GM18511 (cell line): Measurements from ENCODE around the gene MYL10.

Source experiments
- ATAC-seq: cut with Tn5 transposase; IDR thresholded peaks from one replicate; pipeline ENCODE4 v1.9.1; 2021; ENCODE audit warnings: mild to moderate bottlenecking, moderate library complexity; ENCODE audit not compliant: unreplicated experiment

Gene MYL10

GRCh38 chr7:101578552-101578951, 50.5 kb downstream of the MYL10 start:
- ATAC-seq: no peak

- ATAC-seq: no peak
These were observed 52.1 kb downstream of the MYL10 start for GRCh38 chr7:101576998-101577397.

- ATAC-seq: no peak
These were observed 53.4 kb downstream of the MYL10 start for GRCh38 chr7:101575721-101576120.

DNA sequence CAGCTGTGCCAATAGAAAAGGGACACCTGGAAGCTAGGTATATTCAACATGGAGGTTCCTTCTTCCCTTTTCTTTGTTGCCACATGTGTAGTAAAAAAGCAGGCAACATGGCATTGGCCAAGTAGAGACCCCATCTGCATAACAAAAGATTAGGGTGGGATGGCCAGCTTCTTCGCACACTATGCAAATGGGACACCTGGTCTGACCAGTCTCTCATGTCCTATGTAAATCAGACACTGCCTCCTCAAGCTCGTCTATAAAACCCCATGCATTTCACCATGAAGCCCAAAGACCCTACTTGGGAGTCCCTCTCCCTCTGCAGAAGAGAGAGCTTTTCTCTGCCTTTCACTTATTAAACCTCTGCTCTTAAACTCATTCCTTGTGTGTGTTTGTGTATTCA, 53.9 kb downstream of the MYL10 start:
- no peak for ATAC-seq

DNA sequence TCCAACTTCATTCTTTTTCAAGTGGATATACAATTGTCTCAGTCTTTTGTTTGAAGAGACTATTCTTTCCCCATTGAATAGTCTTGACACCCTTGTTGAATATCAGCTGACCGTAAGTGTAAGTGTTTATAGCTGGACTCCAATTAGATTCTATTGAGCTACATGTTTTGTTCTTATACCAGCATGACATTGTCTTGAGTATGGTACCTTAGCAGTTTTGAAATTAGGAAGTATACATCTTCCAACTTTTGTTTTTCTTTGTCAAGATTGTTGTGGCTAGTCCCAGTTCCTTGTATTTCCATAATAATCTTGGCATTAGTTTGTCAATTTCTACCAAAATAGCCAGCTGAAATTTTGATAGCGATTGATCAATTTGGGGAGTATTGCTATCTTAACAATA, 56.9 kb downstream of the MYL10 start:
- no peak for ATAC-seq

- ATAC-seq: no peak
These were observed 61.9 kb downstream of the MYL10 start for GRCh38 chr7:101567230-101567629.

DNA sequence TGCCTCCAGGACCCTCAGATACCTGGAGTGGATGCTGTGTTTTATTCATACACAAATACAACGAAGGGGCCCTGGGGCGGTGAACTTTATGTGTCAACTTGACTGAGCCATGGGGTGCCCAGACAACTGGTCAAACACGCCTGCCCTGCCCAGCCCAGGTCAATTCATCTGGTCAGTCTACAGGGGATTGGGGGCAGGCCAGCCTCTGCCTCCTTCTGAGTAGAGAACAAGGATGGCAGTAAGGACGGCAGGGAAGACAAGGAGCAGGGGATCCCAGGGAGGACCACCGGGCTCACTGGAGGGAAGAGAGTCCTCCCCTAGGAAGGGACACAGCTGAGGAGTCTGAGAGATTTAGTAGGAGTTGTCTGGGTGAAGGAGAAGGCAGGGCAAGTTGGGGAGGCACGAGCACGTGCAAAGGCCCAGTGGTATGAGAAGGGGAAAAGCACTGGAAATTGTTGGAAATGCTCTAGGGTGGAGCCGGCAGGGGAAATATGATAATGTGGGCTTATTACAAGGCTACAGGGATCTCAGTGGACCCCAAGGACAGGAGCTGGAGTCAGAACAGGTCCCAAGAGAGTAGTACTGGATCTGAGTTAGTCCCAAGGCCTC, 63.4 kb downstream of the MYL10 start:
- no peak for ATAC-seq

GRCh38 chr7:101564778-101565211, 64.3 kb downstream of the MYL10 start:
- ATAC-seq: no peak

DNA sequence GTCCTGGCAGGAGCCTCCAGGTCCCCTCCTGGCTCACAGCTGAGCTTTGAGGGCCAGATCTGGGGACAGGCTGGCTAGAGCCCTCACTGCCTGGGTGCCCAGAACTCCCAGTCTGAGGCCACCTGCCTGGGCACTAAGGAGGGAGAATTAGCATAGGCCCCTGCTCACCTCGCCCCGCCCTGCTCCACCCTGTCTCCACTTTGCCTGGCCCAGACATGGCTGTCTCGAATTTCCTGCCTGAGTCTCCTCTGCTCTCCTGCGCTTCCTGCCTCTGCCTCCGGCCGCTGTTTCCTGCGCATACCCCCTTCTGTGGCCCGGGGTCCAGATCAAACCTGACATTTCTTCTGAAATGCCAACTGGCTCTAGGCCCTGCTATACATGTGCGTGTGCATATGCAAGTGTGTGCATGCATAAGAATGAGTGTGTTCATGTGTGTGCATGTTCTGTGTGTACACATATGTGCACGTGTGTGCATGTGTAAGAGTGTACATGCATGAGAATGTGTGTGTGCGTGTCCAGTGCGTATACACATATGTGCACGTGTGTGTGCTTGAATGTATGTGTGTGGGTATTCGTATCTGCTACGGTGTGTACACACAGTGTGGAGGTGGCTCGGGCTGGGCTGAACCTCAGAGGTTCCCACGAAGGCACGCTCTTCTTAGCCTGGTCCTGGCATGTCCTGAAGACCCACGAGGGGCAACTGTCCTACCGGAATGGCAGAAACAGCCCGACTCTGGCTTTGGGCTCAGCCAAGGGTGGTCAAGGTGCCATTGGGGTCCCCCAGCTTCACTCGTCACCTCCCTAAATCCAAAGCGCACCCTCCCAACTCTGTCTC, 64.9 kb downstream of the MYL10 start:
- ATAC-seq: no peak
